GM19351 (cell line): ENCODE results near the gene CAPG.
"Not testable (repeated sequence)": the region's sequence is repeated elsewhere in the genome, so short reads cannot be mapped to it uniquely, and the experiment has no call there.

Source experiments
- ATAC-seq: cut with Tn5 transposase; IDR thresholded peaks from one replicate; pipeline ENCODE4 v1.9.1; 2021; ENCODE audit warnings: mild to moderate bottlenecking, moderate library complexity; ENCODE audit not compliant: unreplicated experiment

CAPG gene

GRCh38 chr2:85421260-85422071 lies 11.3 kb upstream of the CAPG start:
- ATAC-seq = no peak

GRCh38 chr2:85420536-85421259 lies 10.5 kb upstream of the CAPG start:
- peak; percentile 59 for ATAC-seq

GRCh38 chr2:85419009-85419675 lies 9.0 kb upstream of the CAPG start:
- no peak for ATAC-seq

- ATAC-seq = peak; percentile 84
These were observed 8.2 kb upstream of the CAPG start, which contains the start of gene SH2D6 for GRCh38 chr2:85418132-85419008. Gene SH2D6 (plus strand): TSS chr2:85418714. CDS start chr2:85429466, 10,752 bp downstream.

GRCh38 chr2:85415980-85416650 lies 5.9 kb upstream of the CAPG start:
- no peak for ATAC-seq

GRCh38 chr2:85414761-85415553 lies 4.8 kb upstream of the CAPG start:
- ATAC-seq = no peak

GRCh38 chr2:85414421-85414759 lies 4.2 kb upstream of the CAPG start:
- not testable (repeated sequence) for ATAC-seq

GRCh38 chr2:85413592-85414420 lies 3.6 kb upstream of the CAPG start:
- no peak for ATAC-seq

GRCh38 chr2:85411405-85411748 lies 1.2 kb upstream of the CAPG start:
- no peak for ATAC-seq

GRCh38 chr2:85410584-85411404 lies 628 bp upstream of the CAPG start:
- ATAC-seq = peak; percentile 28

GRCh38 chr2:85405201-85406059 lies 4.7 kb downstream of the CAPG start:
- no peak for ATAC-seq

GRCh38 chr2:85401844-85402243 lies 8.3 kb downstream of the CAPG start:
- no peak for ATAC-seq

- no peak for ATAC-seq
These were observed 8.7 kb downstream of the CAPG start for GRCh38 chr2:85401464-85401805.

GRCh38 chr2:85400541-85401463 lies 9.4 kb downstream of the CAPG start:
- ATAC-seq = no peak

GRCh38 chr2:85400023-85400422 lies 10.1 kb downstream of the CAPG start:
- no peak for ATAC-seq

GRCh38 chr2:85399183-85399455 lies 11.0 kb downstream of the CAPG start:
- no peak for ATAC-seq
